Right ventricle myocardium inferior (tissue), 1 donor: Measurements from ENCODE around the gene POLD2. TPM values are rescaled to one million over a fixed set of nuclear protein-coding genes. Genes with fewer than 3 reads are reported as not detected.

Experiments
- ATAC-seq: fragments of 200-7000 bp; cut with Tn5 transposase; one replicate; pipeline ENCODE4 v1.9.1; 2020; ENCODE audit warnings: mild to moderate bottlenecking, moderate library complexity
- DNase-seq: peaks from one replicate; pipeline ENCODE4 v3.0.0; 2021; ENCODE audit errors: missing footprints
- intact Hi-C: fragments of 100-400 bp; cut with DNase I; formaldehyde crosslinking; loops from one replicate; pipeline ENCODE4 v1.11.0; 2022
- total RNA-seq: library from RNA; stranded (reverse); fragmentation: NEBNext Ultra II Directional; extraction: Animal tissue kit (Norgen Biotek cat#: 25700); gene quantifications from one replicate; pipeline ENCODE4 v1.2.1, GENCODE V29; 2021
- donor health status: DM: no; HTN: yes; CAD: no; lungs with severe emphysema.

POLD2 gene
- total RNA-seq, 1 donor from 2014 or later = 87.3 TPM

- intact Hi-C loops = no loop called here
- DNase-seq = peak; percentile 66
- no peak for ATAC-seq
Observed at GRCh38 chr7:44076101-44076895, 47.0 kb downstream of the POLD2 start.

GRCh38 chr7:44075296-44076075 is 47.9 kb downstream of the POLD2 start:
- intact Hi-C loops = no loop called here
- ATAC-seq = no peak
- DNase-seq = no peak

- intact Hi-C loops = no loop called here
- DNase-seq (no peak), ATAC-seq (no peak)
Observed at GRCh38 chr7:44074349-44074695, 49.0 kb downstream of the POLD2 start.

GRCh38 chr7:44073664-44074348 is 49.5 kb downstream of the POLD2 start:
- peak; percentile 69 for ATAC-seq
- intact Hi-C loops = loop anchor here (2.0 kb wide), 1 partner anchor 123 kb away; no protein-coding TSS in a partner anchor
- DNase-seq = peak; percentile 91

GRCh38 chr7:44072364-44073231 is 50.8 kb downstream of the POLD2 start:
- intact Hi-C loops = loop anchor here (2.0 kb wide), 1 partner anchor 124 kb away; no protein-coding TSS in a partner anchor
- peak; percentile 87 for DNase-seq
- ATAC-seq = peak; percentile 26

- no peak for DNase-seq
- intact Hi-C loops = loop anchor here (2.0 kb wide), 1 partner anchor 125 kb away; no protein-coding TSS in a partner anchor
- no peak for ATAC-seq
Observed at GRCh38 chr7:44071726-44072363, 51.5 kb downstream of the POLD2 start.

- no peak for DNase-seq
- intact Hi-C loops = loop anchor here (10.0 kb wide), 1 partner anchor 417 kb away; no protein-coding TSS in a partner anchor
Observed at GRCh38 chr7:44068054-44068453, 55.3 kb downstream of the POLD2 start.

GRCh38 chr7:44067064-44067951 is 56.0 kb downstream of the POLD2 start:
- no peak for DNase-seq
- intact Hi-C loops = loop anchor here (10.0 kb wide), 1 partner anchor 417 kb away; no protein-coding TSS in a partner anchor
- no peak for ATAC-seq

More at GRCh38 chr7:44068054-44068453, 55.3 kb downstream of the POLD2 start:
- no peak for ATAC-seq

GRCh38 chr7:44066494-44067063 is 56.8 kb downstream of the POLD2 start:
- ATAC-seq (no peak), DNase-seq (no peak)
- intact Hi-C loops = loop anchor here (10.0 kb wide), 1 partner anchor 418 kb away; no protein-coding TSS in a partner anchor

GRCh38 chr7:44066111-44066460 is 57.3 kb downstream of the POLD2 start:
- ATAC-seq = no peak
- no peak for DNase-seq
- intact Hi-C loops = loop anchor here (10.0 kb wide), 1 partner anchor 419 kb away; no protein-coding TSS in a partner anchor

- intact Hi-C loops = loop anchor here (10.0 kb wide), 1 partner anchor 419 kb away; no protein-coding TSS in a partner anchor
- ATAC-seq (peak; percentile 78), DNase-seq (peak; percentile 88)
Observed at GRCh38 chr7:44065431-44066110, 57.8 kb downstream of the POLD2 start, which contains the start of gene PGAM2. Gene PGAM2, minus strand, starts transcription at chr7:44065567. Its CDS starts 38 bp downstream, at chr7:44065529.

- ATAC-seq (peak; percentile 5), DNase-seq (no peak)
- intact Hi-C loops = loop anchor here (10.0 kb wide), 1 partner anchor 420 kb away; no protein-coding TSS in a partner anchor
Observed at GRCh38 chr7:44064791-44065430, 58.4 kb downstream of the POLD2 start.
